Fibroblast of lung (primary cell): Measurements from ENCODE around the gene CCR2. TPM values are rescaled to one million over a fixed set of nuclear protein-coding genes. Genes with fewer than 3 reads are reported as not detected.

Source experiments
- DNase-seq, 2 donors: peaks; one replicate each; pipeline versions ENCODE4 v3.0.0 to v3.0.0-alpha.2; 2010; ENCODE audit warnings: low read depth in 2 of 2
- H2AFZ ChIP-seq: 2 replicates; pipeline ENCODE4 v1.5.1; 2012; ENCODE audit warnings: low read length, control low read depth, inconsistent platforms
- H3K27ac ChIP-seq: 2 replicates; pipeline ENCODE4 v1.5.1; 2011; ENCODE audit warnings: low read length, control low read depth; ENCODE audit not compliant: insufficient read depth
- H3K27me3 ChIP-seq: 2 replicates; pipeline ENCODE4 v1.5.1; 2011; ENCODE audit warnings: mild to moderate bottlenecking, low read length; ENCODE audit not compliant: control insufficient read depth, insufficient read depth
- H3K36me3 ChIP-seq: 2 replicates; pipeline ENCODE4 v1.5.1; 2011; ENCODE audit warnings: low read length; ENCODE audit not compliant: control insufficient read depth, insufficient read depth
- H3K4me1 ChIP-seq: 2 replicates; pipeline ENCODE4 v1.5.1; 2011; ENCODE audit warnings: low read length; ENCODE audit not compliant: control insufficient read depth, insufficient read depth; ENCODE audit errors: extremely low read depth
- H3K4me2 ChIP-seq: 2 replicates; pipeline ENCODE4 v1.5.1; 2011; ENCODE audit warnings: low read length, control low read depth; ENCODE audit not compliant: insufficient read depth; ENCODE audit errors: extremely low read depth
- H3K4me3 ChIP-seq, 4 experiments: fragments of 200-600 bp in 1 of 4; sonication (generic) in 1 of 4; replicated peaks in 1 of 4; 2 replicates each; pipeline ENCODE4 v1.5.1; 2011 to 2016; ENCODE audit warnings: low read length in 4 of 4, low read depth in 3 of 4, mild to moderate bottlenecking in 3 of 4, control low read depth in 2 of 4, inconsistent platforms in 1 of 4, mixed read lengths in 1 of 4; ENCODE audit not compliant: insufficient read depth in 1 of 4; ENCODE audit errors: control extremely low read depth in 1 of 4
- H3K79me2 ChIP-seq: 2 replicates; pipeline ENCODE4 v1.5.1; 2012; ENCODE audit warnings: mild to moderate bottlenecking, low read length, inconsistent platforms; ENCODE audit not compliant: control insufficient read depth, insufficient read depth
- H3K9ac ChIP-seq: 2 replicates; pipeline ENCODE4 v1.5.1; 2011; ENCODE audit warnings: mild to moderate bottlenecking, low read length, control low read depth; ENCODE audit not compliant: insufficient read depth
- H3K9me3 ChIP-seq: 2 replicates; pipeline ENCODE4 v1.5.1; 2012; ENCODE audit warnings: low read depth, low read length; ENCODE audit not compliant: control insufficient read depth, insufficient read depth
- H4K20me1 ChIP-seq: 2 replicates; pipeline ENCODE4 v1.5.1; 2011; ENCODE audit warnings: low read length; ENCODE audit not compliant: control insufficient read depth, insufficient read depth; ENCODE audit errors: extremely low read depth
- EZH2 ChIP-seq: IDR thresholded peaks from 2 replicates; pipeline ENCODE4 v1.5.1; 2012; ENCODE audit warnings: low read length, control low read depth, mild to moderate bottlenecking; ENCODE audit errors: missing control alignments
- polyA plus RNA-seq, 2 donors: library from polyadenylated mRNA; depleted of rRNA in 1 of 2; stranded (reverse) in 1 of 2; unstranded in 1 of 2; fragments of >200 nt; gene quantifications; 2 replicates each; pipeline ENCODE4 v1.2.1, GENCODE V29; 2011 to 2012; ENCODE audit warnings: missing spikeins in 1 of 2
- total RNA-seq: library from RNA; depleted of rRNA; stranded (reverse); fragments of >200 nt; gene quantifications from 2 replicates; pipeline ENCODE4 v1.2.1, GENCODE V29; 2014
- TF ChIP-seq, protein P1 (sequence below), 2 donors: IDR thresholded peaks in 1 of 2; conservative IDR thresholded peaks in 1 of 2; 1 replicate in 1 of 2; 2 replicates in 1 of 2; pipeline ENCODE4 v1.5.1; 2011 to 2012; ENCODE audit warnings: low read length in 2 of 2, control low read depth in 1 of 2, inconsistent platforms in 1 of 2, low read depth in 1 of 2, mild to moderate bottlenecking in 1 of 2

Gene CCR2
- total and polyA plus RNA-seq, 2 donors (not counting 1 experiment from before 2014, with no cell fraction given) = under 0.01 TPM; not detected in 1

DNA sequence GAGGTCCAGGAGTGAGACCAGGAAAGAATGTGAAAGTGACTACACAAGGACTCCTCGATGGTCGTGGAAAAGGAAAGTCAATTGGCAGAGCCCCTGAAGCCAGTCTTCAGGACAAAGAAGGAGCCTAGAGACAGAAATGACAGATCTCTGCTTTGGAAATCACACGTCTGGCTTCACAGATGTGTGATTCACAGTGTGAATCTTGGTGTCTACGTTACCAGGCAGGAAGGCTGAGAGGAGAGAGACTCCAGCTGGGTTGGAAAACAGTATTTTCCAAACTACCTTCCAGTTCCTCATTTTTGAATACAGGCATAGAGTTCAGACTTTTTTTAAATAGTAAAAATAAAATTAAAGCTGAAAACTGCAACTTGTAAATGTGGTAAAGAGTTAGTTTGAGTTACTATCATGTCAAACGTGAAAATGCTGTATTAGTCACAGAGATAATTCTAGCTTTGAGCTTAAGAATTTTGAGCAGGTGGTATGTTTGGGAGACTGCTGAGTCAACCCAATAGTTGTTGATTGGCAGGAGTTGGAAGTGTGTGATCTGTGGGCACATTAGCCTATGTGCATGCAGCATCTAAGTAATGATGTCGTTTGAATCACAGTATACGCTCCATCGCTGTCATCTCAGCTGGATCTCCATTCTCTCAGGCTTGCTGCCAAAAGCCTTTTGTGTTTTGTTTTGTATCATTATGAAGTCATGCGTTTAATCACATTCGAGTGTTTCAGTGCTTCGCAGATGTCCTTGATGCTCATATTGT is 6.0 kb downstream of the CCR2 start:
- DNase-seq = peak; percentile 28 to 37
- Histone ChIP-seq H3K27me3 (peaks cover 7% of the 10 kb centered on the region), H3K9ac (no peak overlapping the region)

DNA sequence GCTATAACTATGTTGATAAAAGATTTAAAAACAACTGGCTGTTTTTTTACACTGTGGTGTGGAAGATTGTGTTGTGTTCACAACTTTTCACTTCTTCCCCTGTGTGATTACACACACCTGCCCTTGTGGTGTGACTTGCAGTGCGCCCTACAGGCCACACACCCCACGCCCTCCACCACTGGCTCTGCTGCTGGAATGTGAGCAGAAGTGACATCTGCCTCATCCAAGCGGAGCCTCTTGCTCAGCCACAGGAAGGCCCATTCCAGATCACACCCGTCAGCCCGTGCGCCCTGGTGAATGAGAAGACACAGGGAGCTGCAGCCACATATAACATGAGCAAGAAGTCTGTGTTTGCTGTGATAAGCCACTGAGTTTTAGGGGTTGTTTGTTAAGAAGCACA is 7.0 kb downstream of the CCR2 start:
- Histone ChIP-seq H3K9ac (no peak overlapping the region), H3K27me3 (peaks cover 5% of the 10 kb centered on the region), H3K4me3 (no peak overlapping the region), H3K4me1 (no peaks in the 10 kb centered on the region), H2AFZ (no peak overlapping the region), H3K36me3 (no peaks in the 10 kb centered on the region), H3K9me3 (no peaks in the 10 kb centered on the region), H3K4me2 (no peak overlapping the region), H3K79me2 (no peaks in the 10 kb centered on the region), H3K27ac (no peak overlapping the region), H4K20me1 (no peaks in the 10 kb centered on the region)
- TF ChIP-seq, protein P1, sequence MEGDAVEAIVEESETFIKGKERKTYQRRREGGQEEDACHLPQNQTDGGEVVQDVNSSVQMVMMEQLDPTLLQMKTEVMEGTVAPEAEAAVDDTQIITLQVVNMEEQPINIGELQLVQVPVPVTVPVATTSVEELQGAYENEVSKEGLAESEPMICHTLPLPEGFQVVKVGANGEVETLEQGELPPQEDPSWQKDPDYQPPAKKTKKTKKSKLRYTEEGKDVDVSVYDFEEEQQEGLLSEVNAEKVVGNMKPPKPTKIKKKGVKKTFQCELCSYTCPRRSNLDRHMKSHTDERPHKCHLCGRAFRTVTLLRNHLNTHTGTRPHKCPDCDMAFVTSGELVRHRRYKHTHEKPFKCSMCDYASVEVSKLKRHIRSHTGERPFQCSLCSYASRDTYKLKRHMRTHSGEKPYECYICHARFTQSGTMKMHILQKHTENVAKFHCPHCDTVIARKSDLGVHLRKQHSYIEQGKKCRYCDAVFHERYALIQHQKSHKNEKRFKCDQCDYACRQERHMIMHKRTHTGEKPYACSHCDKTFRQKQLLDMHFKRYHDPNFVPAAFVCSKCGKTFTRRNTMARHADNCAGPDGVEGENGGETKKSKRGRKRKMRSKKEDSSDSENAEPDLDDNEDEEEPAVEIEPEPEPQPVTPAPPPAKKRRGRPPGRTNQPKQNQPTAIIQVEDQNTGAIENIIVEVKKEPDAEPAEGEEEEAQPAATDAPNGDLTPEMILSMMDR (conservative IDR thresholded peaks at IDR 0.05 in 1 of 2, IDR thresholded peaks at IDR 0.05 in 1 of 2; ENCODE audit: low read depth in 1 of 2, low read length in 2 of 2) = no peak
- no peak for TF ChIP-seq EZH2
- no peak for DNase-seq

More for the DNA sequence above, 6.0 kb downstream of the CCR2 start:
- TF ChIP-seq, protein P1 (conservative IDR thresholded peaks at IDR 0.05 in 1 of 2, IDR thresholded peaks at IDR 0.05 in 1 of 2; ENCODE audit: low read depth in 1 of 2, low read length in 2 of 2) = no peak
- no peak for TF ChIP-seq EZH2
- Histone ChIP-seq H2AFZ (no peak overlapping the region), H3K27ac (no peak overlapping the region), H3K4me3 (no peak overlapping the region), H3K4me2 (no peak overlapping the region), H3K9me3 (no peaks in the 10 kb centered on the region), H3K4me1 (no peaks in the 10 kb centered on the region), H3K79me2 (no peaks in the 10 kb centered on the region), H4K20me1 (no peaks in the 10 kb centered on the region), H3K36me3 (no peaks in the 10 kb centered on the region)

DNA sequence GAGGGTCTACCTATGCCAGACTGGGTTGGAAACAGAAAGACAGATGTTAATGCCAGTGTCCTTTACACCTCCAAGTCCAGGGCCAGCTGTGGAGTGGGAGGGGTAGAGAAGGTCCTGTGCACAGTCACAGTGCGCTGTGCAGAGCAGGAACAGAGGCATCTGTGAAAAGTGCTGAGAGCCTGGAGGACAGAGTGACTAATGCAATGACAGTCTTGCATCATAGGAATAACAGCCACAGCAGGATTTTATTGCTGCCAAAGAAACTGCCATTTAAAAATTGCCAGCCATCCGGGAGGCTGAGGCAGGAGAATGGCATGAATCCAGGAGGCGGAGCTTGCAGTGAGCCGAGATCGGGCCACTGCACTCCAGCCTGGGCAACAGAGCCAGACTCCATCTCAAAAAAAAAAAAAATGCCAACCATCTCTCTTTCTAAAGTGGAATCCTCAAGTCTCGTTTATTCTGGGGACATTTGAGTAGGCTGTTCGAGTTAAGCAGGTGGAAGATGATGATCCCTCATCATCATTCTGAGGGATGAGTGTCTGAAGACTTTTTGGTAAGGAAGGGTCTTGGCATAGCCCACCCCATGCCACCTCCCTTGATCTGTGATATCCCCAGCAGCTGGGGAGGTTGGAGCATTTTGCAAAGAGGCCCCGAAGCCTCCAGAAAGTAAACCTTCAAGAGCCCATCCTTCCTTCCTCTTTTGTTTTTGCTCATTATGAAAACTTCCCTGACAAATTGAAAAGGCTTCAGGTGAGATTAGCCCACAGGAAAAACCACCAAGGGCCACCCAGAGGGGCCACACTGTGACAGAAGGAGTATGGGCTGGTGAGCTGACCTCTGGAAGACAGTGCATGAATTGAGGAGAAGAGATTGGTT is 7.7 kb downstream of the CCR2 start:
- H3K9me3 ChIP-seq = no peaks in the 10 kb centered on the region
- no peaks in the 10 kb centered on the region for H3K79me2 ChIP-seq
- no peaks in the 10 kb centered on the region for H4K20me1 ChIP-seq
- no peak overlapping the region for H2AFZ ChIP-seq
- no peak overlapping the region for H3K9ac ChIP-seq
- H3K4me1 ChIP-seq = no peaks in the 10 kb centered on the region
- TF ChIP-seq, protein P1 (conservative IDR thresholded peaks at IDR 0.05 in 1 of 2, IDR thresholded peaks at IDR 0.05 in 1 of 2; ENCODE audit: low read depth in 1 of 2, low read length in 2 of 2) = no peak
- no peak for TF ChIP-seq EZH2
- no peak overlapping the region for H3K27ac ChIP-seq
- H3K36me3 ChIP-seq = no peaks in the 10 kb centered on the region
- peaks cover 6% of the 10 kb centered on the region for H3K27me3 ChIP-seq
- H3K4me2 ChIP-seq = no peak overlapping the region
- no peak overlapping the region for H3K4me3 ChIP-seq
- DNase-seq = no peak
